ENCODE data around the gene C1QTNF5.

Gene C1QTNF5

GRCh38 chr11:119330237-119330636, 10.4 kb downstream of the C1QTNF5 start:
- no peak for TF ChIP-seq ZFX (IDR thresholded peaks at IDR 0.05; ENCODE audit: borderline replicate concordance)
- no peak for TF ChIP-seq CTCF (IDR thresholded peaks at IDR 0.05)
- H3K27ac ChIP-seq, result no peak overlapping the region

- H3K27ac ChIP-seq, result no peak overlapping the region
- no peak for TF ChIP-seq ZFX (IDR thresholded peaks at IDR 0.05; ENCODE audit: borderline replicate concordance)
- TF ChIP-seq CTCF (IDR thresholded peaks at IDR 0.05), result no peak
Measured at GRCh38 chr11:119329320-119329719, 11.4 kb downstream of the C1QTNF5 start.

GRCh38 chr11:119324189-119324588, 16.5 kb downstream of the C1QTNF5 start:
- no peak overlapping the region for H3K27ac ChIP-seq
- TF ChIP-seq ZFX (IDR thresholded peaks at IDR 0.05; ENCODE audit: borderline replicate concordance) (no peak), CTCF (IDR thresholded peaks at IDR 0.05) (no peak)

- TF ChIP-seq ZFX (IDR thresholded peaks at IDR 0.05; ENCODE audit: borderline replicate concordance), result no peak
- TF ChIP-seq CTCF (IDR thresholded peaks at IDR 0.05), result peak; percentile 88
- no peak overlapping the region for H3K27ac ChIP-seq
Measured at GRCh38 chr11:119323532-119324033, 17.1 kb downstream of the C1QTNF5 start.

- H3K27ac ChIP-seq, result no peak overlapping the region
- no peak for TF ChIP-seq ZFX (IDR thresholded peaks at IDR 0.05; ENCODE audit: borderline replicate concordance)
- no peak for TF ChIP-seq CTCF (IDR thresholded peaks at IDR 0.05)
Measured at GRCh38 chr11:119322921-119323531, 17.7 kb downstream of the C1QTNF5 start.

GRCh38 chr11:119322360-119322739, 18.3 kb downstream of the C1QTNF5 start:
- TF ChIP-seq CTCF (IDR thresholded peaks at IDR 0.05), result no peak
- TF ChIP-seq ZFX (IDR thresholded peaks at IDR 0.05; ENCODE audit: borderline replicate concordance), result no peak

GRCh38 chr11:119320776-119321524, 19.7 kb downstream of the C1QTNF5 start:
- no peak for TF ChIP-seq ZFX (IDR thresholded peaks at IDR 0.05; ENCODE audit: borderline replicate concordance)
- no peak for TF ChIP-seq CTCF (IDR thresholded peaks at IDR 0.05)

More at GRCh38 chr11:119322360-119322739, 18.3 kb downstream of the C1QTNF5 start:
- H3K27ac ChIP-seq, result no peak overlapping the region

More at GRCh38 chr11:119320776-119321524, 19.7 kb downstream of the C1QTNF5 start:
- H3K27ac ChIP-seq, result no peak overlapping the region
